NCI-H2171 (cell line): ENCODE measurements around the gene ARSA.
"Not testable (repeated sequence)": the region's sequence is repeated elsewhere in the genome, so short reads cannot be mapped to it uniquely, and the experiment has no call there.

Experiments used
- DNase-seq: peaks from one replicate; lab custom pipeline; 2025; lab: John Stamatoyannopoulos, UW

Gene ARSA

DNA sequence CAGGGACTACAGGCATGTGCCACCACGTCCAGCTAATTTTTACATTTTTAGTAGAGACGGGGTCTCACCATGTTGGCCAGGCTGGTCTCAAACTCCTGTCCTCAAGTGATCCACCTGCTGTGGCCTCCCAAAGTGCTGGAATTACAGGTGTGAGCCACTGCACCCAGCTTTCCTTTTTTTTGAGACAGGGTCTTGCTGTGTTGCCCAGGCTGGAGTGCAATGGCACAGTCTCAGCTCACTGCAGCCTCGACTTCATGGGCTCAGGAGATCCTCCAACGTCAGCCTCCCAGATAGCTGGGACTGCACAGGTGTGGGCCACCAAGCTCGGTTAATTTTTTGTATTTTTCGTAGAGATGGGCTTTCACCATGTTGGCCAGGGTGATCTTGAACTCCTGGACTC is 26.7 kb upstream of the ARSA start:
- DNase-seq: not testable (repeated sequence)

DNA sequence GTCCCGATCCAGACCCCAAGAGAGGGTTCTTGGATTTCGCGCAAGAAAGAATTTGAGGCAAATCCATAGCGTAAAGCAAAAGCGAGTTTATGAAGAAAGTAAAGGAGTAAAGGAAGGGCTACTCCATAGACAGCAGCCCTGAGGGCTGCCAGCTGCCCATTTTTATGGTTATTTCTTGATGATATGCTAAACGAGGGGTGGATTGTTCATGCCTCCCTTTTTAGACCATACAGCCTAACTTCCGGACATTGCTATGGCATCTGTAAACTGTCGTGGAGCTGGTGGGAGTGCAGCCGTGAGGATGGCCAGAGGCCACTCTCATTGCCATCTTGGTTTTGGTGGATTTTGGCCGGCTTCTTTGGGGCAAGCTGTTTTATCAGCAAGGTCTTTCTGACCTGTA is 25.3 kb upstream of the ARSA start:
- DNase-seq: no peak

GRCh38 chr22:50643821-50644101 is 15.8 kb upstream of the ARSA start:
- not testable (repeated sequence) for DNase-seq

GRCh38 chr22:50643021-50643820 is 15.3 kb upstream of the ARSA start:
- DNase-seq: not testable (repeated sequence)

DNA sequence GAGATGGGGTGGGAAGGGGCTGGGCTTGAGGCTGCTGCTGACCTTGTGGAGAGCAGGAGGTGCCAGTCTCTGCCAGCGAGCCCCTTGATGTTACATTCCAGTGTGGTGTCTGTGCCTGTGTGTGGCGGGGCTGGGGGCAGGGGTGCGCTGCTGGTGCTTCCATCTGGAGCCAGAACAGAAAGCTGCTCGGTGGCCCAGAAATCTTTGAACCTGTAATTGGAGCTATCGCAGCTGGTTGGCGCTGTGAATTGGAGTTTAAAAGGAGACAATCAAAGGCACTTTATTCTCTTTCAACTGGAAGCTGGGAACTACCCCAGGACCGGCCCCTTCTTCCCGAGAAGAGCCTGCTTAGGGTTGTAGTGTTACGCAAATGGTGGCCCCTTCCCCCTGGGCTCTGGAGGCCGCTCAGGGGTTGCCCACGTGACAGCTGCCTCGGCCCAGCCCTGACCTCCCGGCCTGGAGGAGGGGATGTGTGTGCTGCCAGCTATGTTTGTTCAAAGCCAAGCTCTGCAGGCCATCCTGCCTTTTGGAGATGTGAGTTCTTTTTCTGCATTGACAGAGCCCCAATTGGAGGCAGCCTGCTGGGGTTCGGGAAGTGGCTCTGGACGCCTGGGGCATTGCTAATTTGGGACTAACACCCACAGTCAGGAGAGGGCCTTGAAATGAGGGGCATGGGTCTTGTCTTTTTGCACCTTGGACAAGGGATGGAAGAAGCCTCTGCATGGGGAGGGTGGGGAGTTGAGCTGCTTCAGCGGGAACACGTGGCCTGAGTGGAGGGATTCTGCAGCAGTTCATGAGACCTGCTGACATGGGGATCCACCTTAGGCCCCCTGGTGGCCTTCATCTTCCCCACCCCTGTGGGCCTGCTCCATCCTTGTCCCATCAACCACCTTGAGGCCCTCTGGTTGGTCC is 14.0 kb upstream of the ARSA start:
- no peak for DNase-seq

- no peak for DNase-seq
Observed at GRCh38 chr22:50640857-50641647, 13.1 kb upstream of the ARSA start.

DNA sequence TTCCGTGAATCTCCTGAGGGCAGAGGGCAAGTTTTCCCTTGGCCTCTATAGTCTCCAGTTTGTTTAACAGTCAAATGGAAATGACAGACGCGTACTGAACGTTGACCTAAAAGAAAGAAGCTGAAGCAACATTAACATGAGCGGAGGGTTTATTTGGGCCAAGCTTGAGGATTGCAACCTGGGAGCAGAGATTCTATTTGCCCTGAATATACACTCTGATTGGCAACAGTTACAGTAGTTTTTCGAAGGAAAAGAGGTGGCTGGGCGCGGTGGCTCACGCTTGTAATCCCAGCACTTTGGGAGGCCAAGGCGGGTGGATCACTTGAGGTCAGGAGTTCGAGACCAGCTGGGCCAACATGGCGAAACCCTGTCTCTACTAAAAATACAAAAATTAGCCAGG is 12.3 kb upstream of the ARSA start:
- not testable (repeated sequence) for DNase-seq

GRCh38 chr22:50635591-50635990 is 7.6 kb upstream of the ARSA start:
- no peak for DNase-seq

GRCh38 chr22:50633771-50634170 is 5.8 kb upstream of the ARSA start:
- DNase-seq: no peak

- DNase-seq: no peak
Observed at GRCh38 chr22:50633086-50633485, 5.1 kb upstream of the ARSA start.

DNA sequence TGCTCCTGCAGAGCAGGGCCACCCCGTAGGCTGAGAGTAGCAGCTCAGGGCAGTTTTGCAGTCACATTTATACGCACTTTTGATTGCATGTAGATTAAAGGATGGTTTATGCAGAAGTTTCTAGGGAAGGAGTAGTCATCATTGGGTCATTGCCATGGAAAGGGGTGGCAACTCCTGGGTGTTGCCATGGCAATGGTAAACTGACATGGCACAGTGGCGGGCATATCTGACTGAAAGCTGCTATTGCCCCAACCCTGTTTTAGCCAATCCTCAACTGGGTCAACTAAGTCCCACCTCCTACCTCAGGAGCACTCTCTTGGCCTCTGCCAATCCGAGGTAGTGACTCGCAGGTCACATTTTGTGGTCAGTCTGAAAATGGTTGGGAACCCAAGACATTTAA is 2.4 kb upstream of the ARSA start:
- no peak for DNase-seq

DNA sequence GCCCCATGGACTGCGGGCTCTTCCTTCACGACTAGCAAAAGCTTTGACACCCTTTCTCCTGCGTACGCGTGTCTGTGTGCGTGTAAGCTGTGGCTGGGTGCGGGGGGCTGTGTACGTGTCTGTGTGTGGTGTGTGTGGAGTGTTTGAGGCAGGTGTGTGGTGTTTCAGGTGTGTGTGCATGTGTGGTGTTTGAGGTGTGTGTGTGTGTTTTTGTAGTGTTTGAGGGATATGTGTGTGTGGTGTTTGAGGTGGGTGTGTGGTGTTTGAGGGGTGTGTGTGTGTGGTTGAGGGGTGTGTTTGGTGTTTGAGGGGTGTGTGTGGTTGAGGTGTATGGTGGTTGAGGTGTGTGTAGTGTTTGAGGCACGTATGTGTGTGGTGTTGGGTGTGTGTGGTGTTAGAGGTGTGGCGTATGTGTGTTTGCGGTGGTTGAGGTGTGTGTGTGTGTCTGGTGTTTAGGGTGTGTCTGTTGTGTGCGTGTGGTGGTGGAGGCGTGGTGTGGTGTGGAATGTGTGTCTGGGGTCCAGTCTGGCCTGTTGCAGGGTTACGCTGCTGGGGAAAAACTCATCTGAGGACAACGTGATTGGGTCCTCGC is 687 bp upstream of the ARSA start:
- no peak for DNase-seq

DNA sequence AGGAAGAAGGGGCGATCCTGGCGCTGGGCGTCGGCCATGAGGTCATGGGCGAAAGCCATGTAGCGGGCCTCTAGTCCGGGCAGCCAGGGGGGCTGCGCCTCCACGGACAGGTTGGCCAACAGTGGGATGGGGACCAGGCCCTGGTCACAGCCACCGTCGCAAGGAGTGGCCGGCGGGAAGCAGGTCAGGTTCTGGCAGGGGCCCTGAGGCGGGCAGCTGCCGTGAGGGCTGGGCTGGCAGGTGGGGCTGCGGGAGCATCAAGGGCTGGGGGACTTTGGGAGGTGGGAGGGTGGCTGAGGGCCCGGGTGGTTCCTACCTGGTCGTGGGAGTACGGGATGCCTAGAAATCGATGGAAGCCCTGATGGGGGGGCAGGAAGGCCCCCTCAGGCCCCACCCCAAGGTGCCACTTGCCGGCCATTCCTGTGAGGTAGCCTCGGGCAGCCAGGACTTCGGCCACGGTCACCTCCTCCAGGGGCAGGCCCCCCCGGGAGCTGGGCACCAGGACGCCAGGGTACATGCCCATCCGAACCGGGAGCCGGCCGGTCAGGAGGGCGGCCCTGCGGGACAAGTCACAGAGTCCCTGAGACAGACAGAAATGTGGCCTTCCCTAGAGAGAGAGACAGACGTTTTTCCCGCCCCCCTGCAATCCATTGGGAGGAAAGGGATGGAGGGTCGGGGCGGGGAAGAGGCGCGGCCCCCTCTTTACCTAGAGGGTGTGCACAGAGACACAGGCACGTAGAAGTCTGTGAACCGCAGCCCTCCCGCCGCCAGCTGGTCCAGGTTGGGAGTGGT is 906 bp downstream of the ARSA start:
- no peak for DNase-seq

- no peak for DNase-seq
Observed at GRCh38 chr22:50626314-50626849, 1.6 kb downstream of the ARSA start.

DNA sequence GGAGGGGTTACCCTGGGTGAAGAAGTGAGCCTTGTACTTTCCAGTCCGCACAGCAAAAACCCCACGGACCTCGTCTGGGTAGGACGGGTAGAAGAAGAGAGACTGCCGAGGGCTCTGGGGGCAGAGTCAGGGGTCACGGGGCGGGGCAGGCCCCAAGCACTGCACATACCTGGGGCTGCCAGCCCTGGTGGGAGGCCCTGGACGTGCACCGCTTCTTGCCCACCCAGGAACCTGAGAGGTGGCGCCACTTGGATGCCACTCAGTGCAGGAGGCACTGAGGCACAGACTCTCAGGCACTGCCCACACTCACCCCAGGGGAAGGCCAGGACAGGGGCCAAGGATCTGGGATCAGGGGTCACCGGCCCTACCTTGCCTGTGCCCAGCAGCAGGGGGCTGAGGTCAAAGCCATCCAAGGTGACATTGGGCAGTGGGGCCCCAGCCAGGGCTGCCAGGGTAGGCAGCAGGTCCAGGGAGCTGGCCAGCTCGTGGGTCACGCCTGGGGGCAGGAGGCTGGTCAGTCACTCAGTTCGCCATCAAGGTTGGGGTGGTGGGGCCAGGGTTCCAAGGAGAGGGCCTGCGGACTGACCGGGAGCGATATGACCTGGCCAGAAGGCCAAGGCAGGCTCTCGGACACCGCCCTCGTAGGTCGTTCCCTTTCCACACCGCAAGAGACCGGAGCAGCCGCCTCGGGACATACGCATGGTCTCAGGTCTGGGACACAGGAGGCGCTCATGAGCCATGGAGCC is 2.2 kb downstream of the ARSA start:
- DNase-seq: no peak

DNA sequence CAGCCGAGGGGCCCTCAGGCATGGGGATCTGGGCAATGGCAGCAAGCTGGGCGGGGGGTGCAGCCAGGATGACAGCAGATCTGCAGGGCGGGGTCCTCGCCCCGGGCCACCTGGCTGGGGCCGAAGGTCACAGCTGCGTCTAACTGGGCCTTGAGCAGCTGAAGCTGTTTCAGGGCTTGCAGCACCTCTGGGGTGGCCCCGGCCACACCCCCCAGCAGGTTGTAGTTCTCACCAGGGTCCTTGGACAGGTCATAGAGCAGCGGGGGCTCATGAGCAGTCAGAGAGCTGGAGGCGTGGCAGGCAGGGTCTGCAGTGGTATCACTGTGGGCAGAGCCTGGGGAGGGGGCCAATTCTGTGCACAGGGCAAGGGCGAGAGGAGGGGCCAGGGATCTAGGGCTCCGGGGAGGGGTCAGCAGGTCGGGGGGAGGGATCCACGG is 2.8 kb downstream of the ARSA start:
- DNase-seq: no peak

- DNase-seq: no peak
Observed at GRCh38 chr22:50624347-50625130, 3.4 kb downstream of the ARSA start.

GRCh38 chr22:50622723-50623327 is 5.1 kb downstream of the ARSA start:
- DNase-seq: peak; percentile 76
